HepG2 (cell line): ENCODE measurements around the gene PANK3. TPM values are rescaled to one million over a fixed set of nuclear protein-coding genes. Genes with fewer than 3 reads are reported as not detected.

Experiments used
- CBX2 ChIP-seq, 2 experiments: fragments of 200-600 bp in 1 of 2; sonication (generic); formaldehyde crosslinking in 1 of 2; IDR thresholded peaks; 2 replicates each; pipeline versions ENCODE4 v1.7.0 to v1.8.1; 2018 to 2022; ENCODE audit warnings: low read depth in 2 of 2, low read length in 1 of 2, mild to moderate bottlenecking in 1 of 2, missing genetic modification reagents in 1 of 2
- FOSL2 ChIP-seq: sonication (generic); formaldehyde crosslinking; IDR thresholded peaks from 2 replicates; pipeline ENCODE4 v1.4.0; 2020; ENCODE audit warnings: missing genetic modification reagents
- HMGA1 ChIP-seq: sonication (generic); formaldehyde crosslinking; conservative IDR thresholded peaks from 2 replicates; pipeline ENCODE4 v1.4.0; 2020; ENCODE audit warnings: missing genetic modification reagents
- KLF12 ChIP-seq: sonication (generic); formaldehyde crosslinking; IDR thresholded peaks from 2 replicates; pipeline ENCODE4 v1.4.0; 2020; ENCODE audit warnings: missing genetic modification reagents, borderline replicate concordance
- KLF6 ChIP-seq: IDR thresholded peaks from 2 replicates; pipeline ENCODE4 v1.8.0; 2016; ENCODE audit warnings: missing biosample characterization, missing genetic modification reagents
- KLF9 ChIP-seq: IDR thresholded peaks from 2 replicates; pipeline ENCODE4 v1.6.1; 2016; ENCODE audit warnings: low read depth
- MAFF ChIP-seq: IDR thresholded peaks from 2 replicates; pipeline ENCODE4 v1.6.1; 2011; ENCODE audit warnings: low read depth, low read length, improper control_type of control experiment
- NR1H2 ChIP-seq: sonication (generic); formaldehyde crosslinking; IDR thresholded peaks from 2 replicates; pipeline ENCODE4 v1.8.1; 2022; ENCODE audit warnings: low read depth, missing genetic modification reagents, borderline replicate concordance
- TBP ChIP-seq: sonication (generic); formaldehyde crosslinking; IDR thresholded peaks from 2 replicates; pipeline ENCODE4 v1.5.0; 2020; ENCODE audit warnings: missing genetic modification reagents
- ZBTB7A ChIP-seq: sonication (generic); formaldehyde crosslinking; IDR thresholded peaks from 2 replicates; pipeline ENCODE4 v1.8.0; 2022; ENCODE audit warnings: mild to moderate bottlenecking, missing genetic modification reagents
- ZMYM4 ChIP-seq: sonication (generic); formaldehyde crosslinking; IDR thresholded peaks from 2 replicates; pipeline ENCODE4 v1.8.1; 2023; ENCODE audit warnings: mild to moderate bottlenecking, missing genetic modification reagents
- polyA plus RNA-seq, 8 experiments: library from polyadenylated mRNA; depleted of rRNA in 3 of 8; stranded (reverse) in 7 of 8; unstranded in 1 of 8; fragments of >200 nt; fragmentation: Illumina TruSeq in 4 of 8; extraction: Trizol in 4 of 8; gene quantifications; 2 replicates each; pipeline versions ENCODE4 v1.2.1 to v1.2.3, GENCODE V29; 2011 to 2016; ENCODE audit warnings: low read depth in 4 of 8, missing spikeins in 1 of 8, mixed read lengths in 1 of 8; ENCODE audit not compliant: insufficient read depth in 1 of 8
- total RNA-seq, 5 experiments: library from RNA; depleted of rRNA; stranded (reverse); fragments of >200 nt; fragmentation: Illumina TruSeq; extraction: Trizol; gene quantifications; 2 replicates each; pipeline ENCODE4 v1.2.3, GENCODE V29; 2016; ENCODE audit warnings: low read depth in 1 of 5
- TF ChIP-seq, protein P1 (sequence below): sonication (generic); formaldehyde crosslinking; IDR thresholded peaks from 2 replicates; pipeline ENCODE4 v1.4.0; 2020; ENCODE audit warnings: missing genetic modification reagents
- TF ChIP-seq, protein P2 (sequence below): sonication (generic); formaldehyde crosslinking; IDR thresholded peaks from 2 replicates; pipeline ENCODE4 v1.8.0; 2022; ENCODE audit warnings: missing genetic modification reagents, mild to moderate bottlenecking, inconsistent platforms, borderline replicate concordance
- TF ChIP-seq, protein P3 (sequence below): IDR thresholded peaks from 2 replicates; pipeline ENCODE4 v1.6.1; 2012; ENCODE audit warnings: inconsistent platforms
- TF ChIP-seq, protein P4 (sequence below): sonication (generic); formaldehyde crosslinking; IDR thresholded peaks from 2 replicates; pipeline ENCODE4 v1.4.0; 2020; ENCODE audit warnings: missing genetic modification reagents
- TF ChIP-seq, protein P5 (sequence below): IDR thresholded peaks from 2 replicates; pipeline ENCODE4 v1.6.1; 2016; ENCODE audit warnings: missing biosample characterization, missing genetic modification reagents, low read depth
- TF ChIP-seq, protein P6 (sequence below): sonication (generic); formaldehyde crosslinking; IDR thresholded peaks from 2 replicates; pipeline ENCODE4 v1.5.0; 2020; ENCODE audit warnings: mild to moderate bottlenecking, missing genetic modification reagents, moderate library complexity

PANK3 gene
- total and polyA plus RNA-seq, 2 of the 13 experiments (the other 11 are each of a cell fraction or from before 2014, with no cell fraction given) = 26.9 to 69.5 TPM

DNA sequence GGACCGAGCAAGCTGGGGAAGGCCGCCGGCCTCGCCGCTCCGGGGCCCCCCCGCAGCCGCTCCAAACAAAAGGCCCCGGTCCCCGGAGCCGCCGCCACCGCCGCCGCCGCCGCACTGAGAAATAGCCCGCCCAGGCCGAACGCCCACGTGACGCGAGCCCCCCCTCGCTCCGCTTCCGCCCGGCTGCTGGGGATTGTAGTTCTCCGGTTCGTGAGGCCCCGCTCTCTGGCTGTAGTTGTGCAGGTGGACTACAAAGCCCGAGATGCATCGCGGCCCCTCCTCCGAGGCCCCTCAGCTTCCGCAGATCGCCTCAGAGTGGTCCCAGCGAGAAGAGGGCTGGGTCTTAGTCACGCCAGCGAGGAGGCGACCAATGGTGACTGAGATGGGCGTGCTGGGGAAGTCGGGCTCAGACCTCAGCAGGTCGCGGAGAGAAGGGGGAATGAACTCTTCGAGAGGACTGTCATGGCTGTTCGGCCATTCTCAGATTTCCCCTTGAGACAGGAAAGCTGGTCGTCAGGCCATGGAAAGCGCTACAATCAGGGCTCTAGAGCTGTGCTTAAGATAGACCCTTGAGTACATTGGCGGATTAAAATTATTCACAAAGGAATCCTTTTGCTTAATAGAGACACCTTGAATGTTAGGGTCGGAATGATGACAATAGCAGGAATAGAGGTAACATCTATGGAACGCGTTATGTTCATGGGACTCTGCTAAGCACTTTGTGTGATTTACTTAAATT, 489 bp upstream of the PANK3 start (continued):
- TF ChIP-seq, protein P1, sequence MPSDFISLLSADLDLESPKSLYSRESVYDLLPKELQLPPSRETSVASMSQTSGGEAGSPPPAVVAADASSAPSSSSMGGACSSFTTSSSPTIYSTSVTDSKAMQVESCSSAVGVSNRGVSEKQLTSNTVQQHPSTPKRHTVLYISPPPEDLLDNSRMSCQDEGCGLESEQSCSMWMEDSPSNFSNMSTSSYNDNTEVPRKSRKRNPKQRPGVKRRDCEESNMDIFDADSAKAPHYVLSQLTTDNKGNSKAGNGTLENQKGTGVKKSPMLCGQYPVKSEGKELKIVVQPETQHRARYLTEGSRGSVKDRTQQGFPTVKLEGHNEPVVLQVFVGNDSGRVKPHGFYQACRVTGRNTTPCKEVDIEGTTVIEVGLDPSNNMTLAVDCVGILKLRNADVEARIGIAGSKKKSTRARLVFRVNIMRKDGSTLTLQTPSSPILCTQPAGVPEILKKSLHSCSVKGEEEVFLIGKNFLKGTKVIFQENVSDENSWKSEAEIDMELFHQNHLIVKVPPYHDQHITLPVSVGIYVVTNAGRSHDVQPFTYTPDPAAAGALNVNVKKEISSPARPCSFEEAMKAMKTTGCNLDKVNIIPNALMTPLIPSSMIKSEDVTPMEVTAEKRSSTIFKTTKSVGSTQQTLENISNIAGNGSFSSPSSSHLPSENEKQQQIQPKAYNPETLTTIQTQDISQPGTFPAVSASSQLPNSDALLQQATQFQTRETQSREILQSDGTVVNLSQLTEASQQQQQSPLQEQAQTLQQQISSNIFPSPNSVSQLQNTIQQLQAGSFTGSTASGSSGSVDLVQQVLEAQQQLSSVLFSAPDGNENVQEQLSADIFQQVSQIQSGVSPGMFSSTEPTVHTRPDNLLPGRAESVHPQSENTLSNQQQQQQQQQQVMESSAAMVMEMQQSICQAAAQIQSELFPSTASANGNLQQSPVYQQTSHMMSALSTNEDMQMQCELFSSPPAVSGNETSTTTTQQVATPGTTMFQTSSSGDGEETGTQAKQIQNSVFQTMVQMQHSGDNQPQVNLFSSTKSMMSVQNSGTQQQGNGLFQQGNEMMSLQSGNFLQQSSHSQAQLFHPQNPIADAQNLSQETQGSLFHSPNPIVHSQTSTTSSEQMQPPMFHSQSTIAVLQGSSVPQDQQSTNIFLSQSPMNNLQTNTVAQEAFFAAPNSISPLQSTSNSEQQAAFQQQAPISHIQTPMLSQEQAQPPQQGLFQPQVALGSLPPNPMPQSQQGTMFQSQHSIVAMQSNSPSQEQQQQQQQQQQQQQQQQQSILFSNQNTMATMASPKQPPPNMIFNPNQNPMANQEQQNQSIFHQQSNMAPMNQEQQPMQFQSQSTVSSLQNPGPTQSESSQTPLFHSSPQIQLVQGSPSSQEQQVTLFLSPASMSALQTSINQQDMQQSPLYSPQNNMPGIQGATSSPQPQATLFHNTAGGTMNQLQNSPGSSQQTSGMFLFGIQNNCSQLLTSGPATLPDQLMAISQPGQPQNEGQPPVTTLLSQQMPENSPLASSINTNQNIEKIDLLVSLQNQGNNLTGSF = no peak
- TF ChIP-seq KLF12 (CRISPR knock-in tag) = 0 out of 2 replicates have a peak, but pooled peaks have one; percentile 34
- TF ChIP-seq NR1H2 (CRISPR knock-in tag) = no peak
- TF ChIP-seq FOSL2 (CRISPR knock-in tag) = peak; percentile 79
- TF ChIP-seq, protein P2, sequence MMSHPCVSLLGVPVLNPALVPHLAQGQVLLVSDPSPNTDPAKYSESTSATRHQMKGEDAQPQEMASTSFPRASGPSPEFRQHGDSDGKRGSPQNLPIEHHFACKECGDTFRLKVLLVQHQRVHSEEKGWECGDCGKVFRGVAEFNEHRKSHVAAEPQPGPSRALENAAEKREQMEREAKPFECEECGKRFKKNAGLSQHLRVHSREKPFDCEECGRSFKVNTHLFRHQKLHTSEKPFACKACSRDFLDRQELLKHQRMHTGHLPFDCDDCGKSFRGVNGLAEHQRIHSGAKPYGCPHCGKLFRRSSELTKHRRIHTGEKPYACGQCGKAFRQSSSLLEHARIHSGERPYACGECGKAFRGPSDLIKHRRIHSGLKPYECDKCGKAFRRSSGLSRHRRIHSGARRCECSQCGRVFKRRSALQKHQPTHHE (CRISPR knock-in tag) = peak; percentile 40; the same call in 1 of the 2 replicates
- TF ChIP-seq, protein P3, sequence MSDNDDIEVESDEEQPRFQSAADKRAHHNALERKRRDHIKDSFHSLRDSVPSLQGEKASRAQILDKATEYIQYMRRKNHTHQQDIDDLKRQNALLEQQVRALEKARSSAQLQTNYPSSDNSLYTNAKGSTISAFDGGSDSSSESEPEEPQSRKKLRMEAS = peak; percentile 83
- peak; percentile 76 for TF ChIP-seq ZMYM4 (CRISPR knock-in tag)
- TF ChIP-seq, protein P4, sequence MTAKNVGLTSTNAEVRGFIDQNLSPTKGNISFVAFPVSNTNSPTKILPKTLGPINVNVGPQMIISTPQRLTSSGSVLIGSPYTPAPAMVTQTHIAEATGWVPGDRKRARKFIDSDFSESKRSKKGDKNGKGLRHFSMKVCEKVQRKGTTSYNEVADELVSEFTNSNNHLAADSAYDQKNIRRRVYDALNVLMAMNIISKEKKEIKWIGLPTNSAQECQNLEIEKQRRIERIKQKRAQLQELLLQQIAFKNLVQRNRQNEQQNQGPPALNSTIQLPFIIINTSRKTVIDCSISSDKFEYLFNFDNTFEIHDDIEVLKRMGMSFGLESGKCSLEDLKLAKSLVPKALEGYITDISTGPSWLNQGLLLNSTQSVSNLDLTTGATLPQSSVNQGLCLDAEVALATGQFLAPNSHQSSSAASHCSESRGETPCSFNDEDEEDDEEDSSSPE = peak; percentile 72
- TF ChIP-seq TBP = 0 out of 2 replicates have a peak, but pooled peaks have one; percentile 34
- no peak; the same call in 1 of the 2 replicates for TF ChIP-seq KLF6 (CRISPR knock-in tag)
- TF ChIP-seq, protein P5, sequence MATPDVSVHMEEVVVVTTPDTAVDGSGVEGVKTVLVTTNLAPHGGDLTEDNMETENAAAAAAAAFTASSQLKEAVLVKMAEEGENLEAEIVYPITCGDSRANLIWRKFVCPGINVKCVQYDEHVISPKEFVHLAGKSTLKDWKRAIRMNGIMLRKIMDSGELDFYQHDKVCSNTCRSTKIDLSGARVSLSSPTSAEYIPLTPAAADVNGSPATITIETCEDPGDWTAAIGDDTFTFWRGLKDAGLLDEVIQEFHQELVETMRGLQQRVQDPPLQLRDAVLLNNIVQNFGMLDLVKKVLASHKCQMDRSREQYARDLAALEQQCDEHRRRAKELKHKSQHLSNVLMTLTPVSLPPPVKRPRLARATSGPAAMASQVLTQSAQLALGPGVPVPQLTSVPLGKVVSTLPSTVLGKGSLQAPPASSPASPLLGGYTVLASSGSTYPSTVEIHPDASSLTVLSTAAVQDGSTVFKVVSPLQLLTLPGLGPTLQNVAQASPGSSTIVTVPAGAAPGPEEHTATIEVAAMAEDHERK (CRISPR knock-in tag) = peak; percentile 75
- no peak for TF ChIP-seq HMGA1 (CRISPR knock-in tag)
- TF ChIP-seq ZBTB7A (CRISPR knock-in tag) = no peak
- TF ChIP-seq MAFF = no peak
- TF ChIP-seq, protein P6, sequence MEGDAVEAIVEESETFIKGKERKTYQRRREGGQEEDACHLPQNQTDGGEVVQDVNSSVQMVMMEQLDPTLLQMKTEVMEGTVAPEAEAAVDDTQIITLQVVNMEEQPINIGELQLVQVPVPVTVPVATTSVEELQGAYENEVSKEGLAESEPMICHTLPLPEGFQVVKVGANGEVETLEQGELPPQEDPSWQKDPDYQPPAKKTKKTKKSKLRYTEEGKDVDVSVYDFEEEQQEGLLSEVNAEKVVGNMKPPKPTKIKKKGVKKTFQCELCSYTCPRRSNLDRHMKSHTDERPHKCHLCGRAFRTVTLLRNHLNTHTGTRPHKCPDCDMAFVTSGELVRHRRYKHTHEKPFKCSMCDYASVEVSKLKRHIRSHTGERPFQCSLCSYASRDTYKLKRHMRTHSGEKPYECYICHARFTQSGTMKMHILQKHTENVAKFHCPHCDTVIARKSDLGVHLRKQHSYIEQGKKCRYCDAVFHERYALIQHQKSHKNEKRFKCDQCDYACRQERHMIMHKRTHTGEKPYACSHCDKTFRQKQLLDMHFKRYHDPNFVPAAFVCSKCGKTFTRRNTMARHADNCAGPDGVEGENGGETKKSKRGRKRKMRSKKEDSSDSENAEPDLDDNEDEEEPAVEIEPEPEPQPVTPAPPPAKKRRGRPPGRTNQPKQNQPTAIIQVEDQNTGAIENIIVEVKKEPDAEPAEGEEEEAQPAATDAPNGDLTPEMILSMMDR = no peak
- TF ChIP-seq CBX2 (IDR thresholded peaks at IDR 0.05; ENCODE audit: low read depth, low read length) = no peak
- no peak for TF ChIP-seq CBX2 (CRISPR knock-in tag; IDR thresholded peaks at IDR 0.05; ENCODE audit: low read depth)
- no peak for TF ChIP-seq KLF9 (CRISPR knock-in tag)
